ENCODE results near the gene GATA5.

GRCh38 chr20:62508641-62509051, 32.9 kb upstream of the GATA5 start:
- TF ChIP-seq REST (tag by site-specific recombination; IDR thresholded peaks at IDR 0.05) (no peak), PATZ1 (tag by site-specific recombination; IDR thresholded peaks at IDR 0.05) (no peak), ZNF704 (tag by site-specific recombination; IDR thresholded peaks at IDR 0.05) (no peak), SCRT1 (tag by site-specific recombination; IDR thresholded peaks at IDR 0.05; ENCODE audit: borderline replicate concordance) (no peak), ZNF549 (tag by site-specific recombination; IDR thresholded peaks at IDR 0.05) (no peak), ZNF37A (tag by site-specific recombination; IDR thresholded peaks at IDR 0.05) (no peak), ZNF623 (tag by site-specific recombination; IDR thresholded peaks at IDR 0.05) (no peak), ZNF830 (tag by site-specific recombination; IDR thresholded peaks at IDR 0.05; ENCODE audit: low read depth) (no peak), ZNF514 (tag by site-specific recombination; IDR thresholded peaks at IDR 0.05) (no peak)
- TF ChIP-seq, protein P1, sequence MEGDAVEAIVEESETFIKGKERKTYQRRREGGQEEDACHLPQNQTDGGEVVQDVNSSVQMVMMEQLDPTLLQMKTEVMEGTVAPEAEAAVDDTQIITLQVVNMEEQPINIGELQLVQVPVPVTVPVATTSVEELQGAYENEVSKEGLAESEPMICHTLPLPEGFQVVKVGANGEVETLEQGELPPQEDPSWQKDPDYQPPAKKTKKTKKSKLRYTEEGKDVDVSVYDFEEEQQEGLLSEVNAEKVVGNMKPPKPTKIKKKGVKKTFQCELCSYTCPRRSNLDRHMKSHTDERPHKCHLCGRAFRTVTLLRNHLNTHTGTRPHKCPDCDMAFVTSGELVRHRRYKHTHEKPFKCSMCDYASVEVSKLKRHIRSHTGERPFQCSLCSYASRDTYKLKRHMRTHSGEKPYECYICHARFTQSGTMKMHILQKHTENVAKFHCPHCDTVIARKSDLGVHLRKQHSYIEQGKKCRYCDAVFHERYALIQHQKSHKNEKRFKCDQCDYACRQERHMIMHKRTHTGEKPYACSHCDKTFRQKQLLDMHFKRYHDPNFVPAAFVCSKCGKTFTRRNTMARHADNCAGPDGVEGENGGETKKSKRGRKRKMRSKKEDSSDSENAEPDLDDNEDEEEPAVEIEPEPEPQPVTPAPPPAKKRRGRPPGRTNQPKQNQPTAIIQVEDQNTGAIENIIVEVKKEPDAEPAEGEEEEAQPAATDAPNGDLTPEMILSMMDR (tag by site-specific recombination; IDR thresholded peaks at IDR 0.05), result no peak

Measured in HEK293 (cell line).